K562 (cell line): ENCODE data around the gene FCHO2. TPM values are rescaled to one million over a fixed set of nuclear protein-coding genes. Genes with fewer than 3 reads are reported as not detected.

Source experiments
- ATF2 ChIP-seq: sonication (generic); formaldehyde crosslinking; IDR thresholded peaks from 2 replicates; pipeline ENCODE4 v1.8.1; 2022; ENCODE audit warnings: missing genetic modification reagents
- ATF6 ChIP-seq: sonication (generic); formaldehyde crosslinking; IDR thresholded peaks from 2 replicates; pipeline ENCODE4 v1.4.0; 2020; ENCODE audit warnings: mild to moderate bottlenecking, missing genetic modification reagents
- EWSR1 ChIP-seq: fragments of 450-650 bp; IDR thresholded peaks from 2 replicates; pipeline ENCODE4 v1.6.1; 2018; ENCODE audit warnings: borderline replicate concordance, mild to moderate bottlenecking, low read depth, moderate library complexity; ENCODE audit not compliant: partially characterized antibody
- MNT ChIP-seq, 2 experiments: fragments of 450-650 bp; conservative IDR thresholded peaks; 2 replicates each; pipeline ENCODE4 v1.6.1; 2017; ENCODE audit warnings: mild to moderate bottlenecking in 2 of 2, moderate library complexity in 2 of 2
- NR4A1 ChIP-seq, 2 experiments: fragments of 250-450 bp in 1 of 2; fragments of 450-650 bp in 1 of 2; sonication (Bioruptor Pico) in 1 of 2; IDR thresholded peaks; 2 replicates each; pipeline versions ENCODE4 v1.4.0 to v1.6.1; 2016 to 2020; ENCODE audit warnings: mild to moderate bottlenecking in 2 of 2, missing compliant biosample characterization in 1 of 2, missing genetic modification characterization in 1 of 2, moderate library complexity in 1 of 2
- PHF20 ChIP-seq: fragments of 450-650 bp; IDR thresholded peaks from 2 replicates; pipeline ENCODE4 v1.6.1; 2018; ENCODE audit not compliant: partially characterized antibody
- PRDM10 ChIP-seq: fragments of 450-650 bp; IDR thresholded peaks from 2 replicates; pipeline ENCODE4 v1.6.1; 2018; ENCODE audit not compliant: partially characterized antibody
- RBM22 ChIP-seq: fragments of 200-400 bp; formaldehyde crosslinking; IDR thresholded peaks from 2 replicates; pipeline ENCODE4 v1.6.1; 2018; ENCODE audit warnings: low read length, low read depth; ENCODE audit not compliant: poor library complexity, severe bottlenecking
- SMAD1 ChIP-seq: fragments of 150-350 bp; IDR thresholded peaks from 2 replicates; pipeline ENCODE4 v1.6.1; 2014; ENCODE audit warnings: low read length, low read depth; ENCODE audit not compliant: partially characterized antibody
- TEAD4 ChIP-seq, 2 experiments: sonication (generic) in 1 of 2; formaldehyde crosslinking in 1 of 2; IDR thresholded peaks; 2 replicates each; pipeline versions ENCODE4 v1.6.1 to v1.8.0; 2012 to 2022; ENCODE audit warnings: borderline replicate concordance in 1 of 2, inconsistent platforms in 1 of 2, low read length in 1 of 2, mild to moderate bottlenecking in 1 of 2, missing genetic modification reagents in 1 of 2
- THRAP3 ChIP-seq: fragments of 450-650 bp; IDR thresholded peaks from 2 replicates; pipeline ENCODE4 v1.6.1; 2016; ENCODE audit warnings: mild to moderate bottlenecking, inconsistent platforms, borderline replicate concordance
- ZBTB2 ChIP-seq: fragments of 450-650 bp; IDR thresholded peaks from 2 replicates; pipeline ENCODE4 v1.6.1; 2016; ENCODE audit warnings: antibody characterized with exemption
- ZBTB33 ChIP-seq: sonication (generic); formaldehyde crosslinking; IDR thresholded peaks from 2 replicates; pipeline ENCODE4 v1.8.1; 2023; ENCODE audit warnings: mild to moderate bottlenecking, missing genetic modification reagents
- polyA plus RNA-seq, 8 experiments: library from polyadenylated mRNA; depleted of rRNA in 4 of 8; stranded (reverse) in 5 of 8; unstranded in 3 of 8; fragments of >200 nt; fragmentation: Nextera tagmentation in 2 of 8; fragmentation: Illumina TruSeq in 1 of 8; extraction: Ambion mirVana in 2 of 8; extraction: Trizol in 1 of 8; gene quantifications; 2 replicates each; pipeline versions ENCODE4 v1.2.1 to v1.2.3, GENCODE V29; 2011 to 2014; ENCODE audit warnings: inconsistent platforms in 1 of 8, missing spikeins in 1 of 8
- total RNA-seq, 7 experiments: library from RNA; depleted of rRNA in 6 of 7; stranded (reverse); fragments of >200 nt in 6 of 7; fragmentation: Illumina TruSeq in 2 of 7; extraction: Trizol in 2 of 7; gene quantifications; 2 replicates each; pipeline versions ENCODE4 v1.2.1 to v1.2.3, GENCODE V29; 2011 to 2021; ENCODE audit warnings: low replicate concordance in 1 of 7

FCHO2 gene
- total and polyA plus RNA-seq, 9 of the 15 experiments (the other 6 are each of a cell fraction or from before 2014, with no cell fraction given): 4.4 to 13.4 (median 8.3) TPM

- no peak for TF ChIP-seq THRAP3
- TF ChIP-seq ATF6 (CRISPR knock-in tag): no peak; the same call in 1 of the 2 replicates
- no peak for TF ChIP-seq ATF2
- TF ChIP-seq ZBTB33 (CRISPR knock-in tag): peak; percentile 75
- no peak for TF ChIP-seq TEAD4 (IDR thresholded peaks at IDR 0.05; ENCODE audit: low read length)
- no peak for TF ChIP-seq TEAD4 (CRISPR knock-in tag; IDR thresholded peaks at IDR 0.05; ENCODE audit: borderline replicate concordance)
- TF ChIP-seq PRDM10: peak; percentile 82
- peak; percentile 77 to 89 for TF ChIP-seq MNT (conservative IDR thresholded peaks at IDR 0.05)
- no peak for TF ChIP-seq PHF20
- TF ChIP-seq ZBTB2: peak; percentile 95
- TF ChIP-seq RBM22: peak; percentile 34
- no peak for TF ChIP-seq SMAD1
- no peak for TF ChIP-seq EWSR1
- TF ChIP-seq NR4A1 (CRISPR knock-in tag; IDR thresholded peaks at IDR 0.05): no peak
- no peak for TF ChIP-seq NR4A1 (tag; IDR thresholded peaks at IDR 0.05)
These were observed at the start of gene FCHO2 (continued) for GRCh38 chr5:72955768-72956323.
